Left renal pelvis (tissue), 4 donors: ENCODE results near the gene NIPAL3. TPM values are rescaled to one million over a fixed set of nuclear protein-coding genes. Genes with fewer than 3 reads are reported as not detected.
A peak's percentile ranks its signal among the peaks of the same experiment; 100 is the strongest.

Experiments used
- DNase-seq, 4 donors: peaks; one replicate each; pipeline ENCODE4 v3.0.0-alpha.2; 2013; ENCODE audit warnings: low read depth in 4 of 4, low spot score in 3 of 4
- polyA plus RNA-seq, 4 donors: library from polyadenylated mRNA; unstranded; fragments of 120-200 nt; gene quantifications; one replicate each; pipeline ENCODE4 v1.2.1, GENCODE V29; 2013; ENCODE audit not compliant: insufficient read length in 4 of 4

NIPAL3 gene
- 10 to 100 TPM; 17.3 to 23.4 (median 21.5) TPM for polyA plus RNA-seq

- DNase-seq: peak; percentile 98 to 99 (median 98)
Observed at GRCh38 chr1:24415334-24415909, at the start of gene NIPAL3. Gene NIPAL3 (plus strand): TSS chr1:24415802. CDS start chr1:24419548, 3,746 bp downstream.

GRCh38 chr1:24366707-24367106 lies 48.9 kb upstream of the NIPAL3 start:
- DNase-seq: no peak

- DNase-seq: no peak
Observed at GRCh38 chr1:24369199-24369598, 46.4 kb upstream of the NIPAL3 start.

DNA sequence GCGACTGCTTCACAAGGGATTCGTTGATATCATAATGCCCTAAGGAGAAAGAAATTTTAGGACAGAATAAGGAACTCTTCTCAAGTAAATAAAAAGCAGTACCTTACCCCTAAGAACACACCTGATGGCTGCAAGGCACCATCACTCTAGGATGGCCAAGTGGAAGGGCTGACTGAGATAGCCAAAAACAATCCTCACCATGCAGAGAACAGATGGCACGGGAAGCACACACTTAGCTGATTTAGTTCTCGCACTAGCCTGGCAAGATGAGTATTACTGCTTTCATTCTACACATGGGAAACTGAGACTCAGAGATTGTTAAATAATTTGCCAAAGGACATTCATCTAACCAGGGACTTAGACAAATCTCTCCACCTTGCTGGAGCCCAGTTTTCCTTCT lies 45.8 kb upstream of the NIPAL3 start:
- DNase-seq: no peak

DNA sequence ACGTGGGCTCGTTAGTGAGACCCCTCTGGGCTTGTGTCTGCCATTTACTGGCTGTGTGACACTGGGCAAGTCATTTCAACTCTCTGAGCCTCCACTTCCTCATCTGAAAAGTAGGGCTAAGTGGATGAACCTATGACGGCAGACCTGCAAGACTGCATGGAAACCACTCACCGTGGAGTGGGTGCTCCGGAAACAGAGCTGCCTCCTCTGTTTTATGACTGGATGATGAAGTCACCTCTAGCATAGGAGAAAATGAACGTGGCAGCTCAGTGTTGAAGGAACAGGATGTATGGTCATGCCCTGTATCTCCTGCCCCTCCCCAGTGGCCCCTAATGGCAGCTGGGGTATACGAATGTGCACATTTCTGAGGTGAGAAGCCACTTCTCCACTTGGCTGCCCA lies 42.6 kb upstream of the NIPAL3 start:
- DNase-seq: no peak

GRCh38 chr1:24373710-24374109 lies 41.9 kb upstream of the NIPAL3 start:
- no peak for DNase-seq

- DNase-seq: no peak
Observed at GRCh38 chr1:24374891-24375786, 40.5 kb upstream of the NIPAL3 start.

DNA sequence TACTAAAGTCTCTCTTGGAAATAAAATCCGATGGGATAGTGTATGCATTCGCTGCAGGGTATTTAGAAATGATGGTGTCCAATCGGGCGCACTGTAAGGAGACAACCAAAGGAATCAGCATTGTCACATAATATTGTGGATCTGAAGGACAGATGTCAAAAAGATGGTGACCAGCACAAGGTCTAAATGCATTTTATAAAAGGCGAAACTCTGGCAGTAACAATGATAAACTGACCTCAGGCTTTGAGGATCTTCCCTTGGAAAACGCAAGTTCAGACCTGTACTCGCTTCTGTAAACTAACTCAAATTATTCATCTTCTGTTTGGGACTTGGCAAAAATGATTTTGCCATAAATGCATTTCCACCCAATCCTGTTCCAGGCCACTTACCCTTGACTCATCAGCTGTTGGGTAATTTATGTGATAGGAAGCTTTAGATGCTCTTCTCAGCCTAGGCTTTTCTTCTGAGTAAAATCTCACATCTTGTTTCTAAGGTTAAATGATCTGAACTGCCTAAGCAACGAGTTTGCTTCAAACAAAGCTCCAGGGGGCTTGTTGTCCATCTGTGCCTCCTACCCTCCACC lies 35.8 kb upstream of the NIPAL3 start:
- no peak for DNase-seq

DNA sequence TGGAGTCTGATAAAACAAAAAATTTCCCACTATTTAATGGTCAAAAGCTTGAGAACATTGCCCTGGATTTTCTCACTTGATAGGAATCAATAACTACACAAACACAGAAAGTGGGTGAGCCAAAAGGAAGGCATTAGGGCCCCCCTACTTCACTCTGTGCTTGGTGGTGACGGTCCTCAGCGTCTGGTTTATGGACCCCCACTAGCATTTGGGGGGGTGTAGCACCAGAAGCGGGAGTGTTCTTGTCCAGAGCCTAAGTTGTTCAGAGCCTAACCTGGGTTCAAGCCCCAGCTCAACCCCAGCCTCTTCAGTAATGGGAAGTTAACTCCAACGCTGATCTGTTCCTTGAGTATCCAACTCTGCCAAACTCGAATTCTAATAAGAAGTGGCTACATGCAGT lies 35.1 kb upstream of the NIPAL3 start:
- DNase-seq: no peak

- no peak for DNase-seq
Observed at GRCh38 chr1:24381256-24381655, 34.3 kb upstream of the NIPAL3 start.

- DNase-seq: no peak
Observed at GRCh38 chr1:24382165-24382577, 33.4 kb upstream of the NIPAL3 start.

- no peak for DNase-seq
Observed at GRCh38 chr1:24383381-24383940, 32.1 kb upstream of the NIPAL3 start.

- DNase-seq: no peak
Observed at GRCh38 chr1:24384251-24385090, 31.1 kb upstream of the NIPAL3 start.

DNA sequence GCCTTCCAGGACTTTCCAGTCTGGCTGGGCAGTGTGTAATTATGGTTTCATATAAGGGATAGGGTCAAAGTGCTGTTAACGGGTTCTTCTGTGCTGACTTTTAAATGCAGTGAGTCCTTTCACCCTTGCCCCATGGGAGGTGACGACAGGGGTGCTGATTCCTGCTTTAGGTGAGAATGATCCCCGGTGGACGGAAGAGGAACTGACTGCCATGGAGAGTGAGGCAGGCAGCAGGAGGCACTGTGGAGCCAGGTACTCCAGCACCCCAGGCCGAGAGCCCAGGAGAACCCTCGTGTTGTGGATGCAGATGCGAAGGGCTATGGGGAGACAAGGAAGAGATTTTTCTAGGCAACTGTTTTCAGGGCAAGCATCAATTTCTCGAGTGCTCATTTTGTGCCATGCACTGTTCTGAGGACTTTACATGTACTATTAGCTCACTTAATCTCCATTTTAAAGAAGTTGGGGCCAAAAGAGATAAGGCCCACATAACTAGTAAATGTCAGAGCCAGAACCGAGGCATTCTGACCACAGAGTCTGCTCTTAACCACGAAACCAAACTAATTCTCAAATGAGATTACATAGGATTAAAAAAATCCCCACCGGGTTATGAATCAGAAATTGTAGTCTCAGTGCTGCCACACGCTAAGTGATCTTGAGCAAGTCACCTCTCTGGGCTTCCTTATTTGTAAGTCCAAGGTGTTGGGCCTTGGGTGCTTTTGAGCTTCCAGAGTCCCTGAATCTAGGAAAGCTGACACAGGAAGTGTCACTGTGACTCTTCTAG lies 30.3 kb upstream of the NIPAL3 start:
- no peak for DNase-seq

- DNase-seq: no peak
Observed at GRCh38 chr1:24386241-24386640, 29.4 kb upstream of the NIPAL3 start.

DNA sequence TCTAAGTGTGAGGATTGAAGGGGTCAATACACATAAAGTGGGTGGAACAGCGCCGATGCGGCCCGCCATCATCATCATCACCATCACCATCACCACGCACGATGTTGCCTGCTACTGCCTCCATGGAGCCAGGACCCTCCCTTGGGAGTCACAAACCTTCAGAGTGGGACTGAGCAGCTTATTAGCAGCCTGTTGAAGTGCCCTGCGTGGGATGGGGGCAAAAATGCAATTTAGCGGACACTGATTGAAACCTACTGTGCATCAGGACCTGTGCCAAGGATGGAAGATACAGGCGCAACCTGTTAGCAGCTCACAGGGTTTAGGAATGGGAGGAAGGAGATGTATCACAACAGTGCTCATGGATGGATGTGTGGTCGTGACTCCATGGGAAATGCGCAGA lies 28.7 kb upstream of the NIPAL3 start:
- no peak for DNase-seq

- DNase-seq: no peak
Observed at GRCh38 chr1:24387636-24388175, 27.9 kb upstream of the NIPAL3 start.

GRCh38 chr1:24388331-24388885 lies 27.2 kb upstream of the NIPAL3 start:
- DNase-seq: no peak

GRCh38 chr1:24389231-24389678 lies 26.3 kb upstream of the NIPAL3 start:
- DNase-seq: no peak
